Keratinocyte (primary cell): ENCODE measurements around the gene DNAJC11. TPM values are rescaled to one million over a fixed set of nuclear protein-coding genes. Genes with fewer than 3 reads are reported as not detected.

Source experiments
- DNase-seq: peaks from one replicate; pipeline ENCODE4 v3.0.0-alpha.2; 2011; ENCODE audit warnings: low read depth, missing footprints, low spot score
- FAIRE-seq: peaks from 2 replicates; lab custom pipeline; 2011; peaks lifted over from hg19 to GRCh38; lab: Jason Lieb, UNC
- H2AFZ ChIP-seq: 2 replicates; pipeline ENCODE4 v1.6.0; 2012; ENCODE audit warnings: low read length, control low read depth, inconsistent platforms; ENCODE audit not compliant: control insufficient read depth
- H3K27ac ChIP-seq: 2 replicates; pipeline ENCODE4 v1.5.1; 2011; ENCODE audit warnings: low read length; ENCODE audit not compliant: control insufficient read depth, insufficient read depth
- H3K27me3 ChIP-seq: 3 replicates; pipeline ENCODE4 v1.6.0; 2011; ENCODE audit warnings: low read length; ENCODE audit not compliant: control insufficient read depth, insufficient read depth; ENCODE audit errors: extremely low read depth
- H3K36me3 ChIP-seq, 2 experiments: 2 replicates in 1 of 2; 3 replicates in 1 of 2; pipeline ENCODE4 v1.5.1; 2011; ENCODE audit warnings: low read length in 2 of 2, mild to moderate bottlenecking in 1 of 2; ENCODE audit not compliant: control insufficient read depth in 2 of 2, insufficient read depth in 2 of 2; ENCODE audit errors: extremely low read depth in 1 of 2
- H3K4me1 ChIP-seq: 3 replicates; pipeline ENCODE4 v1.5.1; 2011; ENCODE audit warnings: low read length; ENCODE audit not compliant: control insufficient read depth, insufficient read depth; ENCODE audit errors: extremely low read depth
- H3K4me2 ChIP-seq: 3 replicates; pipeline ENCODE4 v1.6.0; 2011; ENCODE audit warnings: low read depth, low read length; ENCODE audit not compliant: control insufficient read depth, insufficient read depth; ENCODE audit errors: extremely low read depth
- H3K4me3 ChIP-seq, 3 experiments: fragments of 200-600 bp in 1 of 3; sonication (generic) in 1 of 3; 2 replicates in 2 of 3; 3 replicates in 1 of 3; pipeline ENCODE4 v1.5.1; 2011 to 2016; ENCODE audit warnings: low read length in 3 of 3, mild to moderate bottlenecking in 3 of 3, control low read depth in 2 of 3, inconsistent platforms in 1 of 3, low read depth in 1 of 3, mixed read lengths in 1 of 3, mixed run types in 1 of 3, moderate library complexity in 1 of 3; ENCODE audit not compliant: control insufficient read depth in 2 of 3, insufficient read depth in 2 of 3; ENCODE audit errors: extremely low read depth in 1 of 3
- H3K79me2 ChIP-seq: 2 replicates; pipeline ENCODE4 v1.6.0; 2012; ENCODE audit warnings: low read length; ENCODE audit not compliant: control insufficient read depth, insufficient read depth
- H3K9ac ChIP-seq: 3 replicates; pipeline ENCODE4 v1.6.0; 2011; ENCODE audit warnings: low read length; ENCODE audit not compliant: control insufficient read depth, insufficient read depth; ENCODE audit errors: extremely low read depth
- H3K9me1 ChIP-seq: 3 replicates; pipeline ENCODE4 v1.6.0; 2011; ENCODE audit warnings: low read length; ENCODE audit not compliant: control insufficient read depth, insufficient read depth; ENCODE audit errors: extremely low read depth
- H3K9me3 ChIP-seq: 2 replicates; pipeline ENCODE4 v1.5.1; 2012; ENCODE audit warnings: low read depth, low read length; ENCODE audit not compliant: control insufficient read depth
- H4K20me1 ChIP-seq: 3 replicates; pipeline ENCODE4 v1.6.0; 2011; ENCODE audit warnings: low read length; ENCODE audit not compliant: control insufficient read depth, insufficient read depth; ENCODE audit errors: extremely low read depth
- EZH2 ChIP-seq: IDR thresholded peaks from one replicate; pipeline ENCODE4 v1.6.1; 2012; ENCODE audit warnings: inconsistent platforms, mild to moderate bottlenecking, low read length, moderate library complexity
- dilution Hi-C: fragments of 300-500 bp; cut with MboI; formaldehyde crosslinking; loops from one replicate; pipeline ENCODE4 v1.7.0; 2020; ENCODE audit warnings: low sequenced_read_pairs; ENCODE audit not compliant: extremely low pct_ligation_motif_present
- polyA plus RNA-seq, 5 experiments: library from polyadenylated mRNA; depleted of rRNA in 3 of 5; stranded (reverse) in 3 of 5; stranded (forward) in 1 of 5; unstranded in 1 of 5; fragments of >200 nt; gene quantifications; 1 replicate in 1 of 5; 2 replicates in 3 of 5; 3 replicates in 1 of 5; pipeline versions ENCODE4 v1.2.1 to v1.2.3, GENCODE V29; 2011 to 2012; ENCODE audit warnings: missing spikeins in 2 of 5, low read depth in 1 of 5, low replicate concordance in 1 of 5
- TF ChIP-seq, protein P1 (sequence below), 3 experiments: IDR thresholded peaks in 1 of 3; conservative IDR thresholded peaks in 1 of 3; optimal IDR thresholded peaks in 1 of 3; 2 replicates in 2 of 3; 3 replicates in 1 of 3; pipeline versions ENCODE3 to v1.5.1; 2011; ENCODE audit warnings: low read length in 3 of 3, mild to moderate bottlenecking in 3 of 3, moderate library complexity in 2 of 3, control low read depth in 1 of 3, inconsistent platforms in 1 of 3; ENCODE audit not compliant: insufficient read depth in 2 of 3; ENCODE audit errors: extremely low read depth in 1 of 3

Gene DNAJC11
- polyA plus RNA-seq, 1 donor (not counting 4 experiments of a cell fraction or from before 2014, with no cell fraction given): 40.8 TPM

DNA sequence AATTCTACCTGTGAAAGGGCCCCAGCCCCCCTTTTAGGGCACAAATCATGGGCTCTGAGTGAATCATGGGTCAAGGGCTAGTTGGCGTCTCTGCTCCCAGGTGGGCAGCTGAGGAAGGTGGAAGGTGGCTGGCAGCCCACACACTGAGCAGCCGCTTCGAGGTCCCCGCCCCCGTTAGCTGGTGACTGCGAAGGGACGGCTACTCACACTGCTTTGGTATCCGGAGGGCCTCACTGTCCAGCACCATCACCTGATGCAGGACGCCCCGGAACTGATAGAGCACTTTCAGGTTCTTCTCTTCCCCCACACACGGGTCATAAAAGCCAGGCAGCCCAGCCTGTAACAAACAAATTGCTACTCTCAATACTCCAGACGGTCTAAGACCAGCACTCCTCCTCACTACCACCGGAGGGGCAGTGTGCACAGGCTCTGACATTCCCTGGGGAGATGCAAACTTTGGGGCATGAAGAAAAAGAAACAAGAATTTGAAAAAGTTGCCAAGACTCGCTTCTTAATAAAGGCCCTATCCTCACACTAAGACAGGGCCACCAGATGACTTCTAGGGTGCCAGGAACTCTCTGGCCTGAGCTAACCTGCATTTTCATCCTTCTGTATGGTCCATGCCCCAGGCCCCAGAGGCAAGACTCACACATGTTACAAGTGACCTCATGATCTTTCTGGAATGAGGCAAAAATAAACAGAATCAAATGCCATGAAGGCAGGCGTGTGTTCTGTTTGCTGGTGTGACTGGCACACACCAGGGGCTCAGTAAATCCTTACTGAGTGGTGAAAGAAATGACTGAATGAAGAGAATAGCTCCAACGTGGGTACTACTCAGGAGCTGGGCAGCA is 65.5 kb downstream of the DNAJC11 start:
- no peaks in the 10 kb centered on the region for H3K4me1 ChIP-seq
- H2AFZ ChIP-seq: no peak overlapping the region
- H3K9me3 ChIP-seq: no peaks in the 10 kb centered on the region
- peaks cover 37 to 45% of the 10 kb centered on the region in 2 experiments for H3K36me3 ChIP-seq
- TF ChIP-seq, protein P1, sequence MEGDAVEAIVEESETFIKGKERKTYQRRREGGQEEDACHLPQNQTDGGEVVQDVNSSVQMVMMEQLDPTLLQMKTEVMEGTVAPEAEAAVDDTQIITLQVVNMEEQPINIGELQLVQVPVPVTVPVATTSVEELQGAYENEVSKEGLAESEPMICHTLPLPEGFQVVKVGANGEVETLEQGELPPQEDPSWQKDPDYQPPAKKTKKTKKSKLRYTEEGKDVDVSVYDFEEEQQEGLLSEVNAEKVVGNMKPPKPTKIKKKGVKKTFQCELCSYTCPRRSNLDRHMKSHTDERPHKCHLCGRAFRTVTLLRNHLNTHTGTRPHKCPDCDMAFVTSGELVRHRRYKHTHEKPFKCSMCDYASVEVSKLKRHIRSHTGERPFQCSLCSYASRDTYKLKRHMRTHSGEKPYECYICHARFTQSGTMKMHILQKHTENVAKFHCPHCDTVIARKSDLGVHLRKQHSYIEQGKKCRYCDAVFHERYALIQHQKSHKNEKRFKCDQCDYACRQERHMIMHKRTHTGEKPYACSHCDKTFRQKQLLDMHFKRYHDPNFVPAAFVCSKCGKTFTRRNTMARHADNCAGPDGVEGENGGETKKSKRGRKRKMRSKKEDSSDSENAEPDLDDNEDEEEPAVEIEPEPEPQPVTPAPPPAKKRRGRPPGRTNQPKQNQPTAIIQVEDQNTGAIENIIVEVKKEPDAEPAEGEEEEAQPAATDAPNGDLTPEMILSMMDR (optimal IDR thresholded peaks at IDR 0.05 in 1 of 3, IDR thresholded peaks at IDR 0.05 in 1 of 3, conservative IDR thresholded peaks at IDR 0.05 in 1 of 3; ENCODE audit: extremely low read depth in 1 of 3, insufficient read depth in 2 of 3, low read length in 3 of 3): no peak
- no peak for TF ChIP-seq EZH2
- H3K4me3 ChIP-seq: no peak overlapping the region
- DNase-seq (no peak), FAIRE-seq (no peak)
- H3K9ac ChIP-seq: no peak overlapping the region
- H3K9me1 ChIP-seq: no peaks in the 10 kb centered on the region
- no peaks in the 10 kb centered on the region for H3K79me2 ChIP-seq
- H3K27ac ChIP-seq: no peak overlapping the region
- H3K4me2 ChIP-seq: no peak overlapping the region
- dilution Hi-C loops: no loop called here
- H4K20me1 ChIP-seq: no peaks in the 10 kb centered on the region
- no peaks in the 10 kb centered on the region for H3K27me3 ChIP-seq

DNA sequence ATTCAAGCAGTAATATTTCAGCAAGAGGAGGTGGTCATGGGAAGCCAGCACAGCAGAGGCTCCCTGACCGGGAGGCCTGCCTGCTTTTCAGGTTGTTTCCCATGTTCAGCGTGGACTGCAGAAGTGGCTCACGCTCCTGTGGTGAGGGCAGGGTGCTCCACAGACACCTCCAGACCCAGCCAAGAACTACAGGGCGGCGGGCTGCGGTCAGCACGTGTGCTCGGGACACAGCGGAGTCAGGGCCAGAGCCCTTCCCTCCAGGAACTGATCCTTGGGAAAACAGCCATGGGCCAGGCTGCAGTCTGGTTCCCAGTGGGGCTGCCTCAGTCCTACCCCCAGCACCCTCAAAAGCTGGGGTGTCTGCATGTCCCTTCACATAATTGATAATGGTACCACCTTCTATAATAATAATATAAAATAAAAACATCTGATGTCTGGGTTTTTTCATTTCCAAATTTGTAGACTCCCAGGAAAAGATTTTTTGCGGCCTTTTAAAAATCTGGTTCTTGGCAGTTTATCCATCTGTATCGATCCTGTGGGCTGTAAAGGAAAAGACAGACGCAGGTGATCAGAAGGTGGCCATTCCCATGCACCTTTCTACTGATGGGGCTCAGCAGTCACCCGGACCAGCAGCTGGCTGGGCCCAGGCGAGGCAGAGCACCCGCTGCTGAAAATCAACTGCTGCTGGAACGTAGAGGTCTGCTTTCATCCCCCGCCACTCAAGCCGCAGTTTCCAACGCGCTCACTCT is 66.3 kb downstream of the DNAJC11 start:
- Histone ChIP-seq H3K27ac (no peak overlapping the region), H3K4me1 (no peaks in the 10 kb centered on the region), H3K79me2 (no peaks in the 10 kb centered on the region), H3K4me3 (no peak overlapping the region), H4K20me1 (no peaks in the 10 kb centered on the region), H3K9me1 (no peaks in the 10 kb centered on the region), H3K9me3 (no peaks in the 10 kb centered on the region), H3K27me3 (no peaks in the 10 kb centered on the region), H3K36me3 (peaks cover 38 to 45% of the 10 kb centered on the region in 2 experiments), H3K4me2 (no peak overlapping the region), H3K9ac (no peak overlapping the region), H2AFZ (no peak overlapping the region)
- DNase-seq: no peak
- dilution Hi-C loops: no loop called here
- FAIRE-seq: no peak
- no peak for TF ChIP-seq EZH2
- TF ChIP-seq, protein P1 (optimal IDR thresholded peaks at IDR 0.05 in 1 of 3, IDR thresholded peaks at IDR 0.05 in 1 of 3, conservative IDR thresholded peaks at IDR 0.05 in 1 of 3; ENCODE audit: extremely low read depth in 1 of 3, insufficient read depth in 2 of 3, low read length in 3 of 3): no peak
